H1 (cell line): ENCODE data around the gene IQSEC3. TPM values are rescaled to one million over a fixed set of nuclear protein-coding genes. Genes with fewer than 3 reads are reported as not detected.

Experiments
- CBX5 ChIP-seq: fragments of 300-800, 300-1000 bp; sonication (generic); IDR thresholded peaks from 2 replicates; pipeline ENCODE4 v1.7.1; 2016; ENCODE audit warnings: antibody characterized with exemption, low read length, low read depth
- CREB1 ChIP-seq: IDR thresholded peaks from 2 replicates; pipeline ENCODE4 v1.6.1; 2012; ENCODE audit warnings: inconsistent platforms
- GABPA ChIP-seq: IDR thresholded peaks from 2 replicates; pipeline ENCODE4 v1.6.1; 2011; ENCODE audit warnings: mild to moderate bottlenecking, low read length, moderate library complexity, borderline replicate concordance; ENCODE audit not compliant: insufficient read depth
- POLR2AphosphoS5 ChIP-seq: IDR thresholded peaks from 2 replicates; pipeline ENCODE4 v1.6.1; 2011; ENCODE audit warnings: low read depth, low read length
- POU5F1 ChIP-seq: IDR thresholded peaks from 2 replicates; pipeline ENCODE4 v1.6.1; 2011; ENCODE audit warnings: low read depth, mild to moderate bottlenecking, low read length, moderate library complexity
- polyA plus RNA-seq, 7 experiments: library from polyadenylated mRNA; depleted of rRNA in 3 of 7; stranded (reverse) in 5 of 7; unstranded in 2 of 7; fragments of >200 nt in 5 of 7; fragments of 200-250 nt in 2 of 7; gene quantifications; 1 replicate in 5 of 7; 2 replicates in 1 of 7; 4 replicates in 1 of 7; pipeline versions ENCODE4 v1.2.1 to v1.2.3, GENCODE V29; 2011 to 2013; ENCODE audit warnings: missing spikeins in 2 of 7, mixed read lengths in 2 of 7
- total RNA-seq: library from RNA; stranded (reverse); fragmentation: NEBNext Ultra II Directional; extraction: Animal tissue kit (Norgen Biotek cat#: 25700); gene quantifications from 2 replicates; pipeline ENCODE4 v1.2.1, GENCODE V29; 2021
- TF ChIP-seq, protein P1 (sequence below): IDR thresholded peaks from 2 replicates; pipeline ENCODE4 v1.6.1; 2012; ENCODE audit warnings: inconsistent platforms
- TF ChIP-seq, protein P2 (sequence below): IDR thresholded peaks from 2 replicates; pipeline ENCODE4 v1.6.1; 2011; ENCODE audit warnings: low read length, improper control_type of control experiment

IQSEC3 gene
- total and polyA plus RNA-seq, 2 of the 8 experiments (the other 6 are each of a cell fraction or from before 2014, with no cell fraction given) = 1.2 to 3.1 TPM

DNA sequence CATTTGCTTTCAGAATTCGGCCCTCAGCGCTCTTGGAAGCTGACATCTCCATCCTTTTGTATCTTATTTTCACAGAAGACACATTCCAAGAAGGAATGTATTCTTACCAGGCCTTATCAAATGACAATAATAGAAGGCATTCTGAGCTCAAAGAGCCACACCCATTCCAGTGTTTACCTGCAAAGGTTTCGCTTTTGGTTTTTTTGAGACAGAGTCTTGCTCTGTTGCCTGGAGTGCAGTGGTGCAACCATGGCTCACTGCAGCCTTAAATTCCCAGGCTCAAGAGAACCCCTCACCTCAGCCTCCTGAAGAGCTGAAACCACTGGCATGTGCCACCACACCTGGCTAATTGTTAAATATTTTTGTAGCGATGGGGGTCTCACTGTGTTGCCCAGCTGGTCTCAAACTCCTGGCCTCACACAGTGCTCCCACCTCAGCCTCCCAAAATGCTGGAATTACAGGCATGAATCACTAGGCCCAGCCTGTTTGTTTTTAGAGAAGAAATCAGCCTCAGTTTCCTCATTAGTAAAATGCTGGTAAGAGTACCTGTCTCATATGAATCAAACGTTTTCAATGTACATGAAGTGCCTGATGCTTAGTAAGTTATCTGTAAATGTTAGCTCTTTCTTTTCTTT, 78.2 kb downstream of the IQSEC3 start (continued):
- TF ChIP-seq POU5F1 (no peak), GABPA (no peak), CREB1 (no peak), CBX5 (no peak), POLR2AphosphoS5 (no peak)
- TF ChIP-seq, protein P1, sequence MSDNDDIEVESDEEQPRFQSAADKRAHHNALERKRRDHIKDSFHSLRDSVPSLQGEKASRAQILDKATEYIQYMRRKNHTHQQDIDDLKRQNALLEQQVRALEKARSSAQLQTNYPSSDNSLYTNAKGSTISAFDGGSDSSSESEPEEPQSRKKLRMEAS = no peak
- TF ChIP-seq, protein P2, sequence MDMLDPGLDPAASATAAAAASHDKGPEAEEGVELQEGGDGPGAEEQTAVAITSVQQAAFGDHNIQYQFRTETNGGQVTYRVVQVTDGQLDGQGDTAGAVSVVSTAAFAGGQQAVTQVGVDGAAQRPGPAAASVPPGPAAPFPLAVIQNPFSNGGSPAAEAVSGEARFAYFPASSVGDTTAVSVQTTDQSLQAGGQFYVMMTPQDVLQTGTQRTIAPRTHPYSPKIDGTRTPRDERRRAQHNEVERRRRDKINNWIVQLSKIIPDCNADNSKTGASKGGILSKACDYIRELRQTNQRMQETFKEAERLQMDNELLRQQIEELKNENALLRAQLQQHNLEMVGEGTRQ = no peak
- TF ChIP-seq, all 59 proteins: peak for 0
